Suppressor macrophage treated with lipopolysaccharide for 1 hour (primary cell): Measurements from ENCODE around the gene TBC1D20.
"Not testable (repeated sequence)": the region's sequence is repeated elsewhere in the genome, so short reads cannot be mapped to it uniquely, and the experiment has no call there.

ENCODE experiments used
- DNase-seq, 3 donors: peaks; one replicate each; pipeline ENCODE4 v3.0.0-alpha.2; 2020 to 2022

TBC1D20 gene

GRCh38 chr20:400454-401275 is 61.7 kb downstream of the TBC1D20 start:
- peak in 1 of 3 donors; percentile 20 for DNase-seq

DNA sequence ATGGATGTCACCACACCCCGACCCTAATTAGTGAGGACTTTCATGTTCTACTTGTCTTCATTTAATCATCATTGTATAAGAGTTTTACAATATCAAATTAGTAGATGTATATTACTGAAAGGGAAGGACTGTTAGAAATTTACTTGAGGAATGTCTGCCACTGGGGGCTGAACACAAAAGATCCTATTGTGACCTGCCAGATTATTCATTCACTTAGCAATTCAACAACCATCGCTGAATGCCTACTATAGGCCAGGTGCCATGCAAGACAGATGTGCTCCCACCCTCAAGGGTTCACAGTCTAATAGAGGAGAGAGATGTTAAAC is 62.2 kb downstream of the TBC1D20 start:
- no peak for DNase-seq

DNA sequence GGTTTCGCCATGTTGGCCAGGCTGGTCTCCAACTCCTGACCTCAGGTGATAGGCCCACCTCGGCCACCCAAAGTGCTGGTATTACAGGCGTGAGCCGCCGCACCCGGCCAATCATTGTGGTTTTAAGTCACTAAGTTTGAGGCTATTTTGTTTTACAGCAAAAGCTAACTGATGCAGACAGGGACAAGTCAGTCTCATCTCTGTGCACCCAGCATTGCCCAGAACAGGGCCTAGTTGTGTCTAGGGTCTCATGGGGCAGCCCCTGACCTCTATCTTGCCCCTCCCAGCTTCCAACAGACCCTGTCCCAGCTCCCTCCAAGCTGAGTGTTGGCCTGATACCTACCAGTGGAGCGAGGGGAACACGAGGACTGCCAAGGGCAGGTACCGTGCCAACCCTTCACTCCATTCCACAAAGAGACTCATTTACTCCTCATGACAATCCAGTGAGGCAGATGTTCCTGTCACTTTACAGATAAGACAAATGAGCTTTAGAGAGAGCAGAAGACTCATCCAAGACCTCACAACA is 63.1 kb downstream of the TBC1D20 start:
- DNase-seq = no peak

DNA sequence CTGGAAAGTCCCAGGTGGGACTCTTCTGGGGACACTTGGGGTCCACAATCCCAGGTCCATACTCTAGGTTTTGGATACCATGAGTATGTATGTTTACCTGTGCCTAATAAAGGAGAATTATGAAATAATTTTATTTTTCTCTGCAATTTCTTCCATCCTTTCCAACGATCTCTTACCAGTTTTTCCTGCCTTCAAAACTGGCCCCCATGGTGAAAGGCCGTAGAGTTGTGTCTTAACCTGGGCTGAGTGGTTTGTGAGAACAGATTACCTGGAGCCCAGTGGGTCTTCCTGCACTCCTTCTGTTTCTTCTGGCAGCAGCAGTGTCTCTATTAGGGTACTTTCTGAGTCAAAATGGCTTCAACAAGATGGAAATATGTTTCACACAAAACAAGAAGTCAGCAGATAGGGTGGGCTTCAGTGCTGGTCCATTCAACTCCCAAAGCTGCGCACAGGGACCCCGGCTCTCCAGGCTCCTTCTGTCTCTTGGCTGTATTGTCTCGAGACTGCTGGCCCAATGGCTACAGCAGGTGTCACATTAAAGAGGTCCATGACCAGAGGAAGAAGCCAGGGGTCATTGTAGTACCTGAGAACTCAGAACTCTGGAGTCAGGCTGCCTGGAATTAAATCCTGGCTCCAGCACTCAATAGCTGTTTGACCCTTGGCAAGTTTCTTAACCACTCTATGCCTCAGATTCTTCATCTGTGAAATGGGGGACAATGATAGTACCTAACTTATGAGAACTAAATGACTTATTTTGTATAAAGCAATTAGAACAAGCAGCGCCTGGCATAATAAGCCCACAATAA is 64.7 kb downstream of the TBC1D20 start:
- DNase-seq = no peak

- no peak for DNase-seq
Observed at GRCh38 chr20:396619-397431, 65.5 kb downstream of the TBC1D20 start.

DNA sequence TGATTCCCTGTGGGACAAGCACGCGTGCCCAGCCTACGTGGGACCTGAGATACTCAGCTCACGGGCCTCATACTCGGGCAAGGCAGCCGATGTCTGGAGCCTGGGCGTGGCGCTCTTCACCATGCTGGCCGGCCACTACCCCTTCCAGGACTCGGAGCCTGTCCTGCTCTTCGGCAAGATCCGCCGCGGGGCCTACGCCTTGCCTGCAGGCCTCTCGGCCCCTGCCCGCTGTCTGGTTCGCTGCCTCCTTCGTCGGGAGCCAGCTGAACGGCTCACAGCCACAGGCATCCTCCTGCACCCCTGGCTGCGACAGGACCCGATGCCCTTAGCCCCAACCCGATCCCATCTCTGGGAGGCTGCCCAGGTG is 66.1 kb downstream of the TBC1D20 start:
- DNase-seq = no peak

DNA sequence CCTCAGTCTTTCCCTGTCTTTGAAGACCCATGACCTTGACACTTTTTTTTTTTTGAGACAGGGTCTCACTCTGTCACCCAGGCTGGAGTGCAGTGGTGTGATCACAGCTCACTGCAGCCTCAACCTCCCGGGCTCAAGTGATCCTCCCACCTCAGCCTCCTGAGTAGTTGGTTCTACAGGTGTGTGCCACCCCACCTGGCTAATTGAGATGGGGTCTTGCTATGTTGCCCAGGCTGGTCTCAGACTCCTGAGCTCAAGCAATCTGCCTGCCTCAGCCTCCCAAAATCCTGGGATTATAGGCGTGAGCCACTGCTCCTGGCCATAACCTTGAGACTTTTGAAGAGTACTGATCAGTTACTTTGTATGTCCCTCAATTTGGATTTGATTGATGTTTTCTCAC is 69.0 kb downstream of the TBC1D20 start:
- DNase-seq = not testable (repeated sequence)

DNA sequence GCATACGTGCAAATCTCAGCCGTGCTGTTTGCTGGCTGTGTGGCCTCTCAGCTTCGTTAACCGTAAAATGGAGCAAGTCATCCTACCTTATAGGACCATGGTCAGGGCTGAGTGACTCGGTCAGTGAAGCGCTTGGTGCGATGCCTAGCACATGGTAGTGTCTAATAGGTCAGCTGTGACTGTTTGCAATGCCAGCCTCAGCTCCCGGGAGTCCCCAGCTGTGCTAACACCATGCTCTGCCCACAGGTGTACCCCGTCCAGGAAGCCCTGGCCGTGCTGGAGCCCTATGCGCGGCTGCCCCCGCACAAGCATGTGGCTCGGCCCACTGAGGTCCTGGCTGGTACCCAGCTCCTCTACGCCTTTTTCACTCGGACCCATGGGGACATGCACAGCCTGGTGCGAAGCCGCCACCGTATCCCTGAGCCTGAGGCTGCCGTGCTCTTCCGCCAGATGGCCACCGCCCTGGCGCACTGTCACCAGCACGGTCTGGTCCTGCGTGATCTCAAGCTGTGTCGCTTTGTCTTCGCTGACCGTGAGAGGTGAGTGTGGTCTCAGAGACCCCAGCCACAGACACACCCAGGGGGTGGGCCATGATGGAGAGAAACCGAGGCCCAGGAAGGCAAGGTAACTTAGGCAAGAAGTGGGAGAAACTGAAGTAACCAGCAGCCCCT is 71.2 kb downstream of the TBC1D20 start:
- DNase-seq = peak in 1 of 3 donors; percentile 10

- DNase-seq = peak in 1 of 3 donors; percentile 6
Observed at GRCh38 chr20:389220-389619, 73.1 kb downstream of the TBC1D20 start.

DNA sequence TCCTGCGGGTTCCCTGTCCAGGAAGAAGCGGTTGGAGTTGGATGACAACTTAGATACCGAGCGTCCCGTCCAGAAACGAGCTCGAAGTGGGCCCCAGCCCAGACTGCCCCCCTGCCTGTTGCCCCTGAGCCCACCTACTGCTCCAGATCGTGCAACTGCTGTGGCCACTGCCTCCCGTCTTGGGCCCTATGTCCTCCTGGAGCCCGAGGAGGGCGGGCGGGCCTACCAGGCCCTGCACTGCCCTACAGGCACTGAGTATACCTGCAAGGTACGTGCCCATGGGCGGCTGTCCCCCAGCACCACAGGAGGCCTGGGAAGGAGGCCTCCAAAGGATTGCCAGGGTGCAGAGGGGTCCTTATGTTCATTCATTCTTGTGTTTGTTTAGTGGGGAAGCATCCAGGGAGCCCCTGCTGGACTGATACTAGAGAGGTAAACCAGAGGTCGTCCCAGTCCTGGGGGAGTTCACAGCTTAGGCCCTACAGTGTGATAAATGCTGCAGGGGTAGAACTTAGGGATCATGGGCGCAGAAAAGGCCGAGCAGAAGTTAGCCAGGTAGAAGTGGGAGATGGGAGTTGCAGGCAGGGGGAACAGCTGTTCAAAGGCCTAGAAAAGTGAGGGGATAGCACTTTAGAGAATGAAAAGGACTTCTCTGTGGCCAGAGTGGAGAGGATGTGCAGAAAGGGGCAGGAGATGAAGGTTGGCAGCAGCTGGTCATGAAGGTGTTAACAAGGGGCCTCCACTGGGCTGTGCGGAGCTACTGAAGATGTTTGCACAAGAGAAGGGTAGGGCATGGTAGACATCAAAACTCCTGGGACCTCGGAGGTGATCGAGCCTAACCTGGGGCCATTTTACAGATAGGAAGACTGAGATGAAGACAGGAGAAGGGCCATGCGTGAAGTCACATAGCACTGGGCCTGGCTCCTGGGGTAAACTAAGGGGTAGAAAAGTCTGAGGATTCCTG is 74.0 kb downstream of the TBC1D20 start:
- peak in 1 of 3 donors; percentile 15 for DNase-seq

DNA sequence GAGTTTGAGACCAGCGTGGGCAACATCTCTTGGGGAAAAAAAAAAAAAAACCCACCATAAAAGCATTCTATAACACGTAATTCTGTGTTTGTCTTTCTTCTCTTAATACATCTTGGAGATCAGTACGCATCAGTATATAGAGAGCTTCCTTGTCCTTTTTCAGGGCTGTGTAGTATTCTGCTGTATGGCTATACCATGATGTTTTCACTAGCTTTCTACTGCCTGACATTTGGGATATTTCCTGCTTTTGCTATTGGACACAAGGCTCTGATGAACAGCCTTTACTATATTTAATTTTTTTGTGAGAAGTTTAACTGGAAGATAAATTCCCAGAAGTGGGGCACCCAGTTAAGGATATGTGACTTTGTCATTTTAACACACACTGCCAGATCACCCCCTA is 74.8 kb downstream of the TBC1D20 start:
- DNase-seq = no peak

DNA sequence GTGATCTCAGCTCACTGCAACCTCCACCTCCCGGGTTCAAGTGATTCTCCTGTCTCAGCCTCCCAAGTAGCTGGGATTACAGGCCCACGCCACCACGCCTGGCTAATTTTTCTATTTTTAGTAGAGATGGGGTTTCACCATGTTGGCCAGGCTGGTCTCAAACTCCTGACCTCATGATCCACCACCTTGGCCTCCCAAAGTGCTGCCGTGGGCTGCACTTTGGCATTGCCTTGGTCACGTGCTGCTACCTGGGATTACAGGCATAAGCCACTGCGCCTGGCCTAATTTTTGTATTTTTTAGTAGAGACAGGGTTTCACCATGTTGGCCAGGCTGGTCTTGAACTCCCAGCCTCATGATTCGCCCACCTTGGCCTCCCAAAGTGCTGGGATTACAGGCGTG is 75.7 kb downstream of the TBC1D20 start:
- DNase-seq = not testable (repeated sequence)
